Dermis microvascular lymphatic vessel endothelial cell (primary cell): ENCODE measurements around the gene HIVEP1. TPM values are rescaled to one million over a fixed set of nuclear protein-coding genes. Genes with fewer than 3 reads are reported as not detected.

Experiments used
- DNase-seq, 2 donors: peaks; one replicate each; pipeline versions ENCODE4 v3.0.0 to v3.0.0-alpha.2; 2010; ENCODE audit warnings: low read depth in 2 of 2
- total RNA-seq: library from RNA; depleted of rRNA; stranded (reverse); fragments of >200 nt; gene quantifications from 2 replicates; pipeline ENCODE4 v1.2.1, GENCODE V29; 2014

Gene HIVEP1
- total RNA-seq, 1 donor from 2014 or later: 5.6 TPM

DNA sequence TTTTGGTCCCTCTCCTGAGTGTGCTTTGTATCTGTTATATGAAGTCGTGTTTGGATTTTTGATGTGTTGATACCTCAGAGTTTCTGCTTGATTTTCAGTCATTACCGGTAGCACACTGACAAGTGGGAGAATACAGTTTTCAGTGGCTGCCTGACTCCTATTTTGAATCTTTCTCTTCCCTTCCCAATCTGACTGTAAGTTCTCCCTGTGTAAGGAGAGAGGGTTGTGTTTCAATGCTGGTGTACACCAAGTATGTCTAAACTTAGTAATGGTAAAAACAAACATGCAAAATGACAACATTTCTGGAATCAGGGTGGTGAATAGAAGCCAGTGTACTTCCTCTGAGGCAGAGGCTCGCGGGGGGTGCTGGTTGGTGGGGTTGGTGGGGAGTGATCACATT is 103.4 kb downstream of the HIVEP1 start:
- no peak for DNase-seq

- DNase-seq: no peak
These were observed 104.2 kb downstream of the HIVEP1 start for GRCh38 chr6:12116264-12116800.

DNA sequence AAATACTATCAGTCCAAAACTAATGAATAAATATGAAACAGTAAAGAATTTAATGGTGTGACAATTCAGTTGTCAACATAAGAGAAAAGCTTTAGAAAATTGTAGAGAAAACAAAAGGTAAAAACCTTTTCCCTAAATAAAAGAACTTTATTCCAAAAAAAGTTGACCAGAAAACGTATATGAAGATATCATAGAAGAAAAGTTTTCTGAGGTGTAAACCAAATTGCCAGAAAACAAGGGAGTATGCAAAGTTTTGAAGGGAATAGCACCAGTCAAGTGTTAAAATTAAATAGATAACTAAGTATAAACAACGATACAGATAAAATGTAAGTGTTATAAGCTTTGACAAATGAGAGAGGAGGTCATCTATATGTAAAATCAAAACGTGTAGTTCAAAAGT is 104.9 kb downstream of the HIVEP1 start:
- DNase-seq: no peak

- DNase-seq: no peak
These were observed 106.5 kb downstream of the HIVEP1 start for GRCh38 chr6:12118607-12119006.

DNA sequence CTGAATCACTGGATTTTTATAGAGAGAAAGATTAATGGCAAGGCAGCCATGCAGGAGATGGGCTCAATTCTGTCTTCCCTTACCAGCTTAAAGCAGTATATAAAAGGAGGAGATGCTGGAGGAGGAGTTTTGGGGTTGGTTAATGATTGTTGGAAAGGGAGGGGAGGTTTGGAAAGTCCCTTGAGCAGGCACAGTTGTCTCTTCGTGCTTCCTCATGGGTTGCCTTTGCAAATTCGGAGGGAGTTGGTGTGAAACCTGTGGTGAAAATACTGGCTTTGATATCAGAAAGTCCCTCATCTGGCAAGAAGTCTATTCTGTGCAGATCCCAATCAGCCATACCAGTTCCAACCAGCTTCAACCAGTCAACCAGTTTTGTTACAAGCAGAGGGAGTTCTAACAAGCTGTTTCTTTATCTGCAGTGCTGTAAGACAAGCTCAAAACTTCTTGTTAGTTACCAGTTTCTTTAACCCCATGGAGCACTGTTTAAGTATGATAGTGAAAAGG is 107.0 kb downstream of the HIVEP1 start:
- DNase-seq: no peak

DNA sequence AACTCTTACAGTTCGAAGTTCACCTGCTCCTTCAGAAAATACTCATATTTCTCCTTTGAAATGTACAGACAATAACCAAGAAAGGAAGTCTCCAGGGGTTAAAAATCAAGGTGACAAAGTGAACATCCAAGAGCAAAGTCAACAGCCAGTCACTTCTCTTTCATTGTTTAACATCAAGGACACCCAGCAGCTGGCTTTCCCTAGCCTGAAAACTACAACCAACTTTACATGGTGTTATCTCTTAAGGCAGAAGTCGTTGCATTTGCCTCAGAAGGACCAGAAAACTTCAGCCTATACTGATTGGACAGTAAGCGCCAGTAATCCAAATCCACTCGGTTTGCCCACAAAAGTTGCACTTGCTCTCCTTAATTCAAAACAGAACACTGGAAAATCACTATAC is 113.3 kb downstream of the HIVEP1 start:
- no peak for DNase-seq

GRCh38 chr6:12126051-12126450 is 113.9 kb downstream of the HIVEP1 start:
- DNase-seq: no peak

DNA sequence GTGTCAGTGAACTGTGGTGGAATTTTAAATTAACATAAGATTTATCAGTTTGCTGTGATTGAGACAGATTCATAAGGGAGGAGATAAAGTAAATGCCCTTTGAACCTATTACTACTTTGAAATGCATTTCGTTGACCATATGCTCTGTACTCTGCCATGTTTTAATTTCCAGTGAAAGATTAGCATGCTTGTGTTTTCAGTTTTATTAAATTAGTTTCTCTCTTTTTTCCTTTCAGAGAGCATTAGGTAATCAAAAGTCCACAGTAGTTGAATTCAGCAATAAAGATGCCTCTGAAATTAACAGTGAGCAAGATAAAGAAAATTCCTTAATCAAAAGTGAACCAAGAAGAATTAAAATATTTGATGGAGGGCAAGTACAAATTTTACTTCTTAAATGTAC is 117.4 kb downstream of the HIVEP1 start:
- DNase-seq: no peak

- DNase-seq: no peak
These were observed 120.5 kb downstream of the HIVEP1 start for GRCh38 chr6:12132351-12133222.

DNA sequence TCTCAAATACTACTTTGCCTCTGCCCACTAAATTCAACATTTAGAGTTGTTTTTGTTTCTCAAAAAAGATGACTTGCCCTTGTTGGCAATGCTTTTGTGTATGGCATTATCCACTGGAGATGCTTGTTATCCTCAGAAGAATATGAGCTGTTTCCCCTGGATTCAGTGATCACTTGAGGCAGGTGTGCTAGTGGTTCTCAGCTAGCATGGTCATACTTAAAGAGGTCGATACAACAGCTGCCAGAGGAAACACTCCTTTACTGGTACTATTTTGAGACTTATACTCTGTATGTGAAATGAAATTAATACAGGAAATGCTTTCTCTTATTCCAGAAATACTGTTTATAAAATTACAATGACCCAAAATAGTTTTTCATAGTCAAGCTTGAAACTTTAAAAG is 122.5 kb downstream of the HIVEP1 start:
- DNase-seq: no peak

DNA sequence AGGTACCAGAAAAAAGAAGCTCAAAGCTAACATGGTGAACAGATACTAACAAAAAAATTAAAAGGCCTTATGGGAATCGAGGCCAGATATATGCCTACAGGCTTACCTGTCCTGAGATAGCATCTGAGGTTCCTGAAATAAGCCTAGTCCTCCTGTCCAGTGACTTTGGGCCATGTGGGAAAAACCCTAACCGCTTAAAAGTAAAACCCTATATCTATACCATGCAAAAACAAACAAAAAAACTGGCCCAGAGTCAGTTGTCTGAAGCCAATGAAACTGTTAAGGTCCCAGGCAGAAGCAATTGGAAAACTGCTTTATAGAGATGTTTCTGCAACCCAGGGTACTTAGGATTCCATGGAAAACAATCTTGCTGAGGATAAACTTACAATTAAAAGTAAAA is 122.9 kb downstream of the HIVEP1 start:
- DNase-seq: no peak

DNA sequence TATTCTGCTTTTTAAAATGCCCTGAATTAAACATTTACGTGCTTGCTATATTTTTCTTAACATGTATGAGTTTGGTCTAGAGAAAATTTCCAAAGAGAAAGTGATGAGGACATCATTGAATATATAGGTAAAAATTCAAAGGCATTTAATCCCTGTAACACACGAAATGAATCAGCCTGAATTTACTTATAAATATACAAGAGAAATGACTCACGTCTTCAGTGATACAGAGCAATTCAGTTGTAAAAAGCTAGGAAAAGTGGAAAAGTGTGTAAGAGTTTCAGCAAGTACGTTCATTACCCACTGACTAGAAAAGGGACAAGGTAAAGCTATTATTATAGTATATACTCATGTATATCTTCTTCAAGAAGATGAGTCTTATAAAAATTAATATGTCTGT is 124.8 kb downstream of the HIVEP1 start:
- peak in 1 of 2 donors; percentile 38 for DNase-seq

GRCh38 chr6:12137480-12137879 is 125.4 kb downstream of the HIVEP1 start:
- DNase-seq: peak; percentile 71 to 85

DNA sequence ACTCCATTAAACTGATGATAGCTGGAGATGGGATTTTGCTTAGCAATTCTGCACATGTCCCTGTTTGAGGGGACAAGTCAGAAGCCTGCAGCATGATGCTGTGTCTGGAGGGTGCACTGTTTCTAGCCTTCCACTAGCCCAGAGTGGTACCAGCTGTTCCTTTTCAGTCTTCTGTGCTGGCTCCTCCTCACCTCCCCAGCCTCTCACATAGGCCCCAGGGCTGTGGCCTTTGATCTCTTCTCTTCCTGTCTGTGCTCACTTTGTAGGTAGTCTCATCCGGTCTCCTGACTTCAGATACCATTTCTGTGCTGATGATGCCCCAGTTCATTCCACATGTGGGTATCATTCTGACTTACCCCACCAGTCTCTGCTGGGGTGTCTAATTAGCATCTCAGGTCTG is 126.3 kb downstream of the HIVEP1 start:
- DNase-seq: no peak

- no peak for DNase-seq
These were observed 126.8 kb downstream of the HIVEP1 start for GRCh38 chr6:12138936-12139335.

GRCh38 chr6:12147557-12148316 is 135.6 kb downstream of the HIVEP1 start:
- peak in 1 of 2 donors; percentile 31 for DNase-seq

- peak in 1 of 2 donors; percentile 55 for DNase-seq
These were observed 136.2 kb downstream of the HIVEP1 start for GRCh38 chr6:12148317-12148801.

GRCh38 chr6:12148841-12149240 is 136.7 kb downstream of the HIVEP1 start:
- DNase-seq: no peak

DNA sequence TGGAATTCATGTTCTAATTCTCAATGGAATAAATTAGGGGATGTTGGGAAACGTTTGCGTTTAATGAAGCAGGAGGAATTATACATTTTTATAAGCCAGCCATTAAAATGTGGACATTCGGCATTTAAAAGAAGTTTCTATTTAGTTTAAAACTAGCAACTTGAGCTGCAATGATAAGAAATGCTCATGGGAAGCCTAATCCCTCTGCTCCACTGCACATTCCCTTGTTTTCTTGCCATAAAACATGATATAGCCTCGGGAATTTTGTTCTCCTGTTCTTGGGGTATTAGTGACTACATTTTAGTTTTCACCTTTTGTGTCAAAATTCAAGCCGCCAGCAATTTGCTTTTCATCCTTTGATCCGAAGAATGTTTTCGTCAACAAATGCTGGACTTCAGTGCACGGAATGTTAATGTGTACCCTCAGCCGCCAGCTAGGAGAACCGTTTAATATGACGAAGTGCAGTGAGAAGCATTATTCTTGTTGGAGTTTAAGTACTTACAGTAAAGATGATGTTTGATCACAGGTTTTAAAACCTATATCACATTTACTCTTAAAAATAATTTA is 137.9 kb downstream of the HIVEP1 start:
- no peak for DNase-seq

GRCh38 chr6:12150812-12151432 is 138.8 kb downstream of the HIVEP1 start:
- DNase-seq: peak; percentile 11 to 51

DNA sequence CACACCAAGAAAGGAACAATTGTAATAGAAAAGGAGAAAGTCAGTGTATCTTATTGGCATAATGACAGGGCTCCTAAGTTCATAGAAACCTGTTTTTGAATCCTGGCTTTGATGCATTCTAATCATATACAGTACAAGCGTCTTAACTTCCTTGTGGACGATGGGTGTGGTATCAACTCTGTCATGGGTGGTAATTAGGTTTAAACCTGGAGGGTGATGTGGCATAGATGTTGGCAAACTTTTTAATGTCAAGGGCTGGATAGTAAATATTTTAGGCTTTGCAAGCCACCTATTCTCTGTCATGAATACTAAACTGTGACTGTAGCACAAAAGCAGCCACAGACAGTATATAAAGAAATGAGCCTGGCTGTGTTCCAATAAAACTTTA is 139.3 kb downstream of the HIVEP1 start:
- DNase-seq: no peak
